GM21447 (cell line): ENCODE results near the gene TREML2.

Experiments used
- ATAC-seq: cut with Tn5 transposase; IDR thresholded peaks from one replicate; pipeline ENCODE4 v1.9.1; 2021; ENCODE audit not compliant: unreplicated experiment

Gene TREML2

DNA sequence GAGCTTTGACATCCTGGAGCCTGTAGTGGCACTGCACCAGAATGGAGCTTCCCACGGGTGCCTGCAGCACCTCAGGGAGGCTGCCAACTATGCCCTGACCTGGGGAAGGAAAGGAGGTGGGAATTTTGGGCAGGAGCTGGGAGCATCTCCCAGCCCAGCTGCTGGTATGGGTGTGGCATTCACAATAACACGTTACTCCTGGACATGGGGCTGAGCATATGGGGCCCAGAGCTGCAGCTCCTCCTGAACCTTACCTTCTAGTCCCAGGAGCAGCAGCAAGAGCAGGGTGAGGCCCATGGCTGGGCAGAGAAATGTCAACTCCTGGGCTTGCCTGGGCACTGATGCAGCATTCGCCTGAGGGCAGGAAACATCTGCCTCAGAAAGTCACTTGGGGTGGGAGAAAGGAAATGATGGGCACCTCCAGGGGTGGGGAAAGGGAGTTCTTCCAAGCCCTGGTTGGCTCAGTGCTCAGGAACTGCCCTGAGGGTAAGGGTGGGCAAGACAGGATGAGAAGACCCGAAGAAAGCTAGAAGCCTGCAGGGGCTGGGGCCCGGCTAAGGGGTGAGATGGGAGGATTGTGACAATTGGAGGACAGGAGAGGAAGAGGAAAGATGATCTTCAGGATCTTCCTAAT, 46.8 kb downstream of the TREML2 start, which contains the start of gene TREML1:
Gene TREML1 (minus strand): TSS at position 356 of the 634 bp plus-strand sequence. CDS start 59 bp downstream, at position 297.
- no peak for ATAC-seq

DNA sequence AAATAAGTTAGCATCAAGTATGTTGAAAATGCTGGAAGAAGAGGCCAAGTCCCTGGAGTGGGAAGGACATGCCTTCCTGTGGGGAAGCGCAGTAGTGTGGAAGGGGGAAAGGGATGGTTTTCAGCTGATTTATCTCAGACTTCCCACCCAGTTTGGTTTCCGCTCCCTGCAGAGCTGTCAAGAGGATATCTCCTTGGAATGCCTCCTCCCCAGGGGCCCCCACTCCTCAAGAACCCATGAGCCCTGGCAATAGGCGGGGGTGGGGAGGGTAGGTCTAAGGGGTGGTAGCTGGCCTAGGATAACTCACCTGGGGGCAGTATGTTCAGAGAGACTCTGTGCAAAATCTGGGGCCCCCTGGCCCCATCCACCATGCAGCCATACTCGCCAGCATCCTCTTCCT, 47.5 kb downstream of the TREML2 start:
- ATAC-seq, result no peak

DNA sequence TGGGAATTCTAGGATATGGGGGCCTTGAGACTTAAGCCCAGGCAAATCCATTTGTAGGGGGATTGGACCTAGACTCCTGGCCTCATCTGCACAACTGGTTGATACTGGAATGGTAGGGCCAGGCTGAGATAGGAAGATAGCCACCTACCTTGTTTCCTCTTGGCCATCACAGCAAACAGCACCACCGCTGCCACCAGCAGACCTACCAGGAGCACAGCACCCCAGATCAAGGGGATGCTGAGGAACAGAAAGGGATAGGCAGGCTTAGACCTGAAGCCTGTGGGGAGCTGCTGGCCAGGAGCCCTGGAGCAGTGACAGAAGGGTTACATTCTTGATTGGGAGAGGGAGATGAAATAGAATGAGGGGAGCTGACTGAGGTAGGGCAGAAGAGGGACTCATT, 50.3 kb downstream of the TREML2 start:
- ATAC-seq, result no peak

DNA sequence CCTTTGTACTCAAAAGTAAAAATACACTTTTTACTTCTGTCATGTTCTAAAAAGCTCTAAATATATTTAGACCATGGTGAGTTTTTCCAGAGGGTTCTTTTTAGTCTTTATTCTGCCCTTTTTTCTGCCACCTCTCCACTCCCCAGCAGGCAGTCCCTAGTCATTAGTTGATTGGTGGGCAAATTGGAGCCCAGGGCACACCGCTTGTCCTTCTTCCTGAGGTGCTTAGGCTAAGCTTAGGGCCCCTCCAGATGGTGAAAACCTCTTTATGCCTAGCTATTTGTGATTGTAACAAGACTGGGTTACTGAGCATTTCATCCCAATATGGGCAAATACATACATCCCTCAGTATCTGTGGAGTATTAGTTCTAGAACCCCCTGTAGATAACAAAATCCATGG, 53.0 kb downstream of the TREML2 start:
- no peak for ATAC-seq
